NB4 (cell line): ENCODE measurements around the gene AMPH.

Source experiments
- MYC ChIP-seq: IDR thresholded peaks from 2 replicates; pipeline ENCODE4 v1.6.1; 2011; ENCODE audit warnings: low read depth, low read length
- POLR2A ChIP-seq: IDR thresholded peaks from 2 replicates; pipeline ENCODE4 v1.6.1; 2011; ENCODE audit warnings: mild to moderate bottlenecking; ENCODE audit not compliant: insufficient read length; ENCODE audit errors: extremely low read depth
- TF ChIP-seq, protein P1 (sequence below): IDR thresholded peaks from one replicate; pipeline ENCODE4 v1.5.1; 2012; ENCODE audit warnings: low read depth, low read length

DNA sequence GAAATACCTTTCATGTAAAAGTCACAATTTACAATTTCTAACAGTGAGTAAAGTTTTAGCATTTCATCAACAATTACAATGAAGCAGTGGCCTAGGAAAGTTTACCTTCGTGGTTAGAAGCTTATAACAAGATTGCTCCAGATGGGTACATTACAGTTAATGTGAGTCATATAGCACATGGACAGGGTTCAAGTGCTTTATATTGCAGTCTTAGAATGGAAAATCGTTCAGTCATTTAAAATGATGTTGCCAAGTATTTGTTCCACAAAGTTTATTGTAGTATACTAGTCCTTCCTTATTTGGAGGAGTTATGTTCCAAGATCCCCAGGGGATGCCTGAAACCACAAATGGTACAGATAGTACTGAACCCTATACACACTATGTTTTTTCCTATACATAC, 183.1 kb downstream of the AMPH start:
- TF ChIP-seq POLR2A (no peak), MYC (no peak)
- TF ChIP-seq, protein P1, sequence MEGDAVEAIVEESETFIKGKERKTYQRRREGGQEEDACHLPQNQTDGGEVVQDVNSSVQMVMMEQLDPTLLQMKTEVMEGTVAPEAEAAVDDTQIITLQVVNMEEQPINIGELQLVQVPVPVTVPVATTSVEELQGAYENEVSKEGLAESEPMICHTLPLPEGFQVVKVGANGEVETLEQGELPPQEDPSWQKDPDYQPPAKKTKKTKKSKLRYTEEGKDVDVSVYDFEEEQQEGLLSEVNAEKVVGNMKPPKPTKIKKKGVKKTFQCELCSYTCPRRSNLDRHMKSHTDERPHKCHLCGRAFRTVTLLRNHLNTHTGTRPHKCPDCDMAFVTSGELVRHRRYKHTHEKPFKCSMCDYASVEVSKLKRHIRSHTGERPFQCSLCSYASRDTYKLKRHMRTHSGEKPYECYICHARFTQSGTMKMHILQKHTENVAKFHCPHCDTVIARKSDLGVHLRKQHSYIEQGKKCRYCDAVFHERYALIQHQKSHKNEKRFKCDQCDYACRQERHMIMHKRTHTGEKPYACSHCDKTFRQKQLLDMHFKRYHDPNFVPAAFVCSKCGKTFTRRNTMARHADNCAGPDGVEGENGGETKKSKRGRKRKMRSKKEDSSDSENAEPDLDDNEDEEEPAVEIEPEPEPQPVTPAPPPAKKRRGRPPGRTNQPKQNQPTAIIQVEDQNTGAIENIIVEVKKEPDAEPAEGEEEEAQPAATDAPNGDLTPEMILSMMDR, result no peak
